Cardiac atrium fibroblast (primary cell): ENCODE results near the gene ZBTB25. TPM values are rescaled to one million over a fixed set of nuclear protein-coding genes. Genes with fewer than 3 reads are reported as not detected.

ENCODE experiments used
- total RNA-seq: library from RNA; depleted of rRNA; stranded (reverse); fragments of >200 nt; gene quantifications from 2 replicates; pipeline ENCODE4 v1.2.3, GENCODE V29; 2015

Gene ZBTB25
- 4.4 and 5.6 TPM in 2 replicates for total RNA-seq

GRCh38 chr14:64503434-64504309 is at the start of gene ZBTB25:
ZBTB25 (minus strand) TSS chr14:64503838; CDS start chr14:64490533, 13,305 bp downstream.

GRCh38 chr14:64549791-64550620 is 46.4 kb upstream of the ZBTB25 start, which contains the start of gene PPP1R36:
PPP1R36 (plus strand) TSS chr14:64549961; CDS start chr14:64549998, 37 bp downstream.

GRCh38 chr14:64540208-64541202 is 36.9 kb upstream of the ZBTB25 start, which contains the start of gene HSPA2:
HSPA2 (plus strand) TSS chr14:64540741; CDS start chr14:64540850, 109 bp downstream.

GRCh38 chr14:64504310-64504896 is 765 bp upstream of the ZBTB25 start, which contains the start of gene ZBTB1:
ZBTB1 (plus strand) TSS chr14:64504770; CDS start chr14:64521505, 16,735 bp downstream.

GRCh38 chr14:64465191-64465822 is 38.3 kb downstream of the ZBTB25 start, which contains the start of gene AKAP5:
AKAP5 (plus strand) TSS chr14:64465499; CDS start chr14:64468395, 2,896 bp downstream.

Other genes starting within 250 kb of the ZBTB25 start
- not detected in 2 replicates for gene ESR2, start 209.5 kb downstream of the ZBTB25 start, total RNA-seq
- 19.9 and 24.8 TPM in 2 replicates for gene MTHFD1, start 115.5 kb downstream of the ZBTB25 start, total RNA-seq
- 0.32 and 0.36 TPM in 2 replicates for gene AKAP5, start 38.3 kb downstream of the ZBTB25 start, total RNA-seq
- 28.7 and 40.3 TPM in 2 replicates for gene ZBTB1, start 932 bp upstream of the ZBTB25 start, total RNA-seq
- gene HSPA2, start 36.9 kb upstream of the ZBTB25 start, total RNA-seq: 4.9 and 7.9 TPM in 2 replicates
- 0.16 TPM in 1 of 2 replicates, not detected in the other for gene PPP1R36, start 46.1 kb upstream of the ZBTB25 start, total RNA-seq
- gene PLEKHG3, start 200.6 kb upstream of the ZBTB25 start, total RNA-seq: 12.6 and 14.4 TPM in 2 replicates